Stimulated activated CD4-positive, alpha-beta T cell treated with anti-CD3 and anti-CD28 coated beads, TNF-alpha, amount 100 ng/mL, for 48 hours (primary cell): ENCODE results near the gene SENP8.
A peak's percentile ranks its signal among the peaks of the same experiment; 100 is the strongest.

Experiments used
- DNase-seq, 3 donors: peaks; one replicate each; pipeline ENCODE4 v3.0.0-alpha.2; 2020; ENCODE audit warnings: low read depth in 3 of 3

SENP8 gene

DNA sequence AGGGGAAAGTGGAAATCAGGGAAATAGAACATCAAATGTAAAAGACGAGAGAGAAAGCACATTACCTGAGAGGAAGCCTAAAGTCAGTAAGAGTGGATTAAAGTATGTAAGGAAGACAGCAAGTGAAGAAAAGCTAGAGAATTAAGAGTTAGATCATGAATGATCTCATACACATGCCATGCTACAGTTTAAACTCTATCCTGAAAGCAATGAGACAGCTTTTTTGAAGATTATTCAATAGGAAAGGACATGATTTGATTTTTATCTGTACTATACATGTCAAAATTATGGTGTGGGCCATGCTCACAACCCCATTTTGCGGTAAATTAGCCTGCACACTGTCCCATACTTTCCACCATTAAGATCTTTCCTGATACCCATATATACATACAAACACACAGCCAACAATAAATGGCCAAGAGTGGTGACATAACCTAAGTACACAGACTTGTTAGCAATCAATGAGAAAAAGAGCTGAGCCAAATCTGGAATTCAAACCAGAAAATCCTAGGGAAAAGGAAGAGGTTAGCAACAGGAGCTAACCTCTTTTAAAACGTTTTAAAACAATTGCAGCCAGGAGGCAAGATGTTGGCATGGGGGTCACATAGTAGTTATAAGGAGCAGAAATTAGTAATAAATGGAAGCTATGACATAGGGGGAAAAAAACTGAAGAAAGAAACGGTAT lies 4.7 kb upstream of the SENP8 start:
- DNase-seq, result no peak

DNA sequence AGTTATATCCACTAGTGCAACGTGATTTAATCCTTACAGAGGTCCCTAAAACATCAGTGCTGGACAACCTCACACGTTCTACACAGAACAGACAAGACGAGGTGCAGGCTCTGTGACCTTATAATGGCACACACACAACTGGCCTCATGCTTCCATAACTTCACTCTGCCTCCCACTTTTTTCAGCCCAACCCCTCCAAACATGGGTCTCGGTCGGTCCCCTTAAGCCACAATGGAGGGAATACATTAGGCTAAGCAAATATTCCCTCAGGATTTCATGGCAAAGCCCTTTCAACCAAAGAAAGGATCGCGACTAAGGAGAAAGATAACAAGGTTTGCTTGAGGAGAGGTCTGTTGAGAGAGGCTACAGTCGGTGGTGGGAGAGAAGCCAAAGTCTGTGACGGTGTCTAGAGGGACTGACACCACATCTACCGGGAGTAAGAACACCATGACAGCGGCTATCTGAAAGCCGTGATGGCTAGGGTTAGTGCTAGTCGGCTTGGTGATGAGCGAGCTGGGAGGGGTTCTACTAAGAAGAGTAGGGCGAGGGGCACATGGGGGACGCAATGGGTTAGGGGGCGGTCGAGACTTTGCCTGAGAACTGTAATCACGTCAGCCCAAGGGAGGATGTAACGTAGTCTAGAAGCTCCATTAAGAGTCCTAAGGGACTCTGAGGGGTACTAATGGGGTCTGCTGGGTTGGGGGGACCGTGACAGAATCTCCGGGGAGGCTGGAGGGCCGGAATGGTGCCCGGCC lies 1.3 kb upstream of the SENP8 start:
- DNase-seq, result peak in 1 of 3 donors; percentile 7

DNA sequence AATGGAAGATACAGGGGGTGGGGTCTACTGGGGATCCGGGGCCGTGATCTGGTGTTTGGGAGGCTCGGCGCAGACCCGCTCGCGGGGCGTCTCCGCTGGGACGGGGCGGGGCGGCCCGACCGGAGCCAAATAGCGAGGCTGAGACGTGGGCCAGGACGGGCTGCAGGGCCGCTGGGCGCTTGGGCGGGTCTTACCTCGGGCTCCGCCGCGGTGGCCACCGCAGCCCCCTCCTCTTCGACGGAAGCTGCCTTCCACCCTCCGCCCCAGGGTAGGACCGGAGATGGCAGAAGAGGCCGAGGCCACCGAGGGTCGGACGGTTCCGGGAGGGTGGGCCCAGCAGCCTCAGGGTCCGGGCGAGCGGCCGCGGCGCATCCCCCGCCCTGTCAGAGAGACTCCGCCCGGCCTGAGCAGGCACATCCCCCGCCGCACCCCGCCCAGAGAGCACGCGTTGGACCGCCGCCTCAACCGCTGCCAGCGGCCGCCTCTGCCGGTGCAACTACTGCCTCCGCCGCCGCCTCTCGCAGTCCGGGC lies 652 bp upstream of the SENP8 start:
- peak; percentile 48 to 68 (median 60) for DNase-seq

DNA sequence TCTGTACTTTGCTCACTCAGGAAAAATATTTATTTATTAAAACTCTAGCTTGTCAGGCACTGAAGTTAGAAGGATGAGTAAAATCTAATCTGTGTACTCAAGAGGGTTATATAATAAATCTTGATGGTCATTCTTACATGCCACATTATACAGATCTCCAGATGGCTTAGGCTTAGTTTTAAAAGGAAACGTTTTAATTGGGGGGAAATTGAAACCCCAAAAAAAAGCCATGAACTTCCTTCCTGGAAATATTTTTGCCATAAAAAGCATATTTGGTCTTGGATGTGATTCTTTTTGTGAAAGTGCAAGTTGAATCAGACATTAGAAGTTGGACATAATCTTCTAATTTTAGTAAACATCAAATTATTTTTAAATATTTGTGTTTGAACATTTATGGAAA lies 6.0 kb downstream of the SENP8 start:
- no peak for DNase-seq

DNA sequence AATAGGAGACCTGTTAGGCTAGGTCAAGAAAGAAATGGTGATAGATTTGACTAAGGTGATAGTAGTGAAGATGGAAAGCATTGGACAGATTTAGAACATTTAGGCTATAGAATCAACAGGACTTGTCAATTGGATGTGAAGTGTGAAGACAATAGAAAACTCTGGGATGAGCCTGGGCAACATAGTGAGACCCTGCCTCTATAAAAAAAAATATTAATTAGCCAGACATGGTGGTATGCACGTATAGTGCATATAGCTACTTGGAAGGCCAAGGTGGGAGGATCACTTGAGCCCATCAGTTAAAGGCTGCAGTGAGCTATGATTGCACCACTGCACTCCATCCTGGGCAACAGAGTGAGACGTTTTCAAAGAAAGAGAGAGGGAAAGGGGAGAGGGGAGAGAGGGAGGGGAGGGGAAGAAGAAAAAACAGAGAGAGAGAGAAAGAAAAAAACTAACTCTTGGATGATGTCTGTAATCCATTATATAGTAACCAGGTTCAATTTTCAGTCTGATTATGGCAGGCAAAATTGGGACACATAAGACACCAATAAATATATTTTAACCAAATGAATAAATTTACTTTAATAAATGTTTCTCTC lies 9.6 kb downstream of the SENP8 start:
- DNase-seq, result no peak

DNA sequence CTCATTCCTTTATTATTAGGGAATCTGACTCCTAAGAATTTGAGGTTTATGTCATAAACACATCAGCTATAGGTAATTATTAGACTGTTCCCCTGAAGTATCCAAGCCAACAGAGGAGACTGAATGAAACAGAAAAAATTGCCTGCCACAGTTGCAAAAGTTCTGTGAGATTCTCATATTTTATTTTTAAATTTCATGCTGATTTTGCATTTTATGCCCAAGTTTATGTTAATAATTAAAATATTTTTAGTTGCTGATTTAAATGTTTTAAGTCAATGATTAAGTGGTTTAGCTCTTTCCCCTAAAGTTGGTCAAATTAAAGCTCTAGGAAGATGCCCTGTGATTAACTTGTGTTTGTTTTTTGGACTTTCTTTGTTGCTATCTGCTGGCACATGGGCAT lies 10.2 kb downstream of the SENP8 start:
- DNase-seq, result no peak

DNA sequence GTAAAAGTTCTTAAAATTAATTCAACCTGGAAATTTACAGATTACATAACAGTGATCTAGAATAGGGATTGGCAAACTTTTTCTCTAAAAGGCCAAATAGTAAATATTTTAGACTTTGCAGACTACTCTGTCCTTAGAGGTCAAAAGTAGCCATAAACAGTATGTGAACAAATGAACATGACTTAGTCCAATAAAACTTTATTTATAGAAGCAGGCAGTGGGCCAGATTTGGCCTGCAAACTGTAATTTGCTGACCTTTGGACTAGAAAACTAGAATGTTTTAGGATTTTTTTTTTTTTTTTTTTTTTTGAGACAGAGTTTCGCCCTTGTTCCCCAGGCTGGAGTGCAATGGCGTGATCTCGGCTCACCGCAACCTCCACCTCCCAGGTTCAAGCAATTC lies 12.1 kb downstream of the SENP8 start:
- DNase-seq, result no peak

DNA sequence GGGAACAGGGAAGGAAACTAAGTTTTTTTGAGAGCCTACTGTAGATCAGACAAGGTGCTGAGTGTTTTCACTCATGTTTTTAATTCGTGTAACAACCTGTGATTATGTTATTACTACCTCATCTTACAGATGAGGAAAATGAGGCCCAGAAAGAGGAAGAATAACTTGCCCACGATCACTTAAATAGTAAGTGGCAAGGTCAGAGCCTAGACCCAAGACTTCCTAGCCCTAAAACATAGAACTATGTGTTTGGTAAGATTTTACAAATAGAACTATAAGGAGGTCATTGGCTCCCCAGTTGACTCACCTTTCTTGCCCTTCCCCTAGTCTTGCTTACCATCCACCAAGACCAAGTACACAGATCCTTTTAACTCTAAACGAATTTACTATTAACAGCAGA lies 13.7 kb downstream of the SENP8 start:
- DNase-seq, result no peak

DNA sequence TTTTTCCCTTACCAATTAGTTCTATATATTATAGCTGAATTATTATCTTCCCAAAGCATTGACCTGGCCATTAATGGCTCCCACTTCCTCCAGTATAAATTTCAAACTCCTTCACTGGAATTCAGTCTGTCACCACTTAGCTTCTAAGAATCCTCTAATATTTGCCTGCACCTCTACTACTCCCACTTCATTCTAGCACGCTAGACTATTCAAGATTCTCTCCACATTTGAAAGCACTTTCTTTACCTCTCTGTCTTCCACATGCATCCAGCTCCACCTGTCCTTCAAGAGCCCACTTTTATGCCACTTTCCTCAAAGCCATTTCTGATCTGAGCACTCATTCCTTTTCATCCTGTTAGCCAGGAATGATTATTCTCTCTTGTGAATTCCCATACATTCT lies 15.0 kb downstream of the SENP8 start:
- no peak for DNase-seq

DNA sequence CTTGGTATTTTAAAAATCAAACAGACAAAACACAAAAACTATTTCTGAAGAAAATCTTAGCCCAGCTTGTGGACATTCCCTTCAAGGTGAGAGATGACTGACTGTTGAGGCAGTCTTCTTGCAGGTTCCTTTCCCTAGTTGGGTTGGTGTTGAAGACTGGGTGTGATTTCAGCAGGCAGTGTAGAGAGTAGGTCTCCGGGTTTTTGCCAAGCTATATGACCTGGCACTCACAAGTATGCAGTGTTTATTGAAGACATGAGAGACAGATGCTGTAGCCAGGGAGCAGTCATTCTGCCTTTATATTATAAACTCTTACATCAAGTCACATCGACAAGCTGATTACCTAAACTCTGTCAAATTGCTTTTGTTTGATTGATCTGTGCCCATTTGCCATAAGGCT lies 17.5 kb downstream of the SENP8 start:
- no peak for DNase-seq

DNA sequence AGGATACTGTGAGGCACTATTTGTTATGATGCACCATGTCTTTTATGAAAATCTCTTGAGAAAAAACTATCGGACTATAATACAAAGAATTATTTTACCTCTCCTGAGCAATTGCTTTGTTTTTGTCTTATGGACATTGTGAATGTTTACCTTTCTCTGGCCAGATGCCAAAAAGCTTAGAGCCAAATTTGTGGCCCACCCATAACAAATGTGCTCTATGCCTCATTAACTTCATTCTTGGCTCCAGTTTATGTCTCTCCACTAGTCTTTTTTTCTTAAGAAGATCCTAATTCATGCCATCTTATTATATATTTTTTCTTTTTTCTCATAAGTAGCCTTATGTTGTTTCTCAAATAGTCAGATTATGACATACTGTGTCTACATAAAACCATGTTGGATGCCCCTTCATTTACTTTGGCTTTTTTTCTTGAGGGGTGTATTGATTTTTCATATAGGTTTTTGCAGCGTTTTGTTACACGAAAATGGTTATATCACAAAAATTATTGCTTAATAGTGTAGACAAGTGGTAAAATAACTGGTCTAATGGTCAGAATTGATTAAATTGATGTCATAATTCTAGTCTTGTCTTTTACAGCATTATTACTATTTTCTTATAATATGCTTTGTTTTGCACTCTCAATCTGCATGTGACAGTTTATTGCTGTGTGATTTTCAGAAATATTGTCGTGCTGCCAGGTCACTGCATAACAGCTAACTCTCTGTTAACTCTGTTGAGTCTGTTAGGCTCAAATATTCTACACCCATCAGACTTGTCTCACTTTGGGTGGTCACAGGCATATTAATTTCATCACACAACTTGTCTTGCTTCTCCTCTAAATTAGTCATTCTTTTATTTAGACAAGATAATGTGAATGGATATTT lies 18.2 kb downstream of the SENP8 start:
- no peak for DNase-seq

DNA sequence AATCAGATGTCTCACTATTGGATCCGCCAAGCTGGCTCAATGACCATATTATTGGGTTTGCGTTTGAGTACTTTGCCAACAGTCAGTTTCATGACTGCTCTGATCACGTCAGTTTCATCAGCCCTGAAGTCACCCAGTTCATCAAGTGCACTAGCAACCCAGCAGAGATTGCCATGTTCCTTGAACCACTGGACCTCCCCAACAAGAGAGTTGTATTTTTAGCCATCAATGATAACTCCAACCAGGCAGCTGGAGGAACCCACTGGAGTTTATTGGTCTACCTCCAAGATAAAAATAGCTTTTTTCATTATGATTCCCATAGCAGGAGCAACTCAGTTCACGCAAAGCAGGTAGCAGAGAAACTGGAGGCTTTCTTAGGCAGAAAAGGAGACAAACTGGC lies 21.5 kb downstream of the SENP8 start:
- DNase-seq, result no peak

DNA sequence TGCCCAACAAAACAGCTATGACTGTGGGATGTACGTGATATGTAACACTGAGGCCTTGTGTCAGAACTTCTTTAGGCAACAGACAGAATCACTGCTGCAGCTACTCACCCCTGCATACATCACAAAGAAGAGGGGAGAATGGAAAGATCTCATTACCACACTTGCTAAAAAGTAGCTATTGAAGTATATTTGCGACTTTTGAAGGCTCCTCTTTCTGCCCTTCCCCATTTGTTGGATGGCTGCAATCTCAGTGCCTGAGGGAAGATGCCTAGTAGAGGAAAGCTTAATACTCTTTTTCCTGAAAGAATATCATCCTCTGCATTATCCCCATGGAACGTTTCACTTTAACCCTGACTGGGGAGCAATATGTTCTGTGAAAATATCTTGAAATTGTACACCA lies 21.9 kb downstream of the SENP8 start:
- DNase-seq, result no peak

DNA sequence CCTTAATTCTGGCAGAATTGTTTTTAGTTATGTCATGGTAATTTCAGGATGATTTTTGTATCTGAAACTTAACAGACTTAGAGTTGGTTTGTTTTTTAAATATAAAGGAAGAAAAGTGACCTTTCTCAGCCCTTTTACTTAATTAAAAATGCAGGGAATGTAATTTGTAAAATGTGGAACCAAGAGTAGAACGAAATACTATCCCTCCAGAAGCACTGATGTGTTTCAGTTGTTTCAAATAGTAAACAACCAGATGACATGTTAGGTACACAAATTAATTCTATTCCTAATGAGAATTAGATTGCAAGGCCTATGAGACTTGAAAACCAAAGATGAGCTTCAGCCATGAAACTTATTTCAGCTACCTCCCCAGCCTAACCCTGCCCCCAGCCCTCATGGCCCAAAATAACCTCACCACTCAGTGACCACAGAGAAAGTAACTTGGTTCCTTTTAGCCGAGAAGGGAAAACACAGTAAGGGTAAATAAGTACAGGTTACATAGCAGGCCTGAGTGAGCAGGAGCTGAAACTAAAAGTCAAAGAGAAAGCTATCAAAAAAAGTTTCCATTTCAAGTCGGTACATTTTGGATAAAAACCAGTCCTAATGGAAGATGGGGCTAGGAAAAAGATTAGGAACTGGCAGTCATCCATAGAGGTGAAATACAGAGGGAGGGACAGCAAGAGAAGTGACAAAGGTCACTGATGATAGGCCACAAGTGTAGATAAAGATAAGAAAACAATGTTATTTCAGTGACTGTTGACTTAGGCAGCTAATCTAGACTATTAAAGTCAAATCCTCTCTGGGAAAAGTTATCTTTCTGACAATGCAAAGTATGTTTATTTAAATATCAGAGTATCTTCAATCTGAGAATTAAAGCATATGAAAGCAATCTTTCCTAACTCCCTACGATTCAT lies 23.2 kb downstream of the SENP8 start:
- no peak for DNase-seq

DNA sequence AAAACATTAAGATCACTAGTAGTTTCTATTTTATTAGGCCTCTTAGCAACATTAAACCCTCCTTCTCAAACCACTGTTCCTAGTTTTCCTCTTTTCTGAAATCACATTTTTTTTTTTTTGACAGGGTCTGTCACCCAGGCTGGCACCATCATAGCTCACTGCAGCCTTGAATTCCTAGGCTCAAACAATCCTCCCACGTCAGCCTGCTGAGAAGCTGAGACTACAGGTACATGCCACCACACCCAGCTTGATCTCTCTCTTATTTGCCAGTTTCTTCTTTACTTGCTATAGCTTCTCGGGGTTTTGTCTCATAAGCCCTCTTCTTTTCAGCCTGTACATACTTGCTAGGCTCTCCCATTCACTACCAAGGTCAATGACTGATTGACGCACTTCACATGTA lies 28.0 kb downstream of the SENP8 start:
- DNase-seq, result no peak

DNA sequence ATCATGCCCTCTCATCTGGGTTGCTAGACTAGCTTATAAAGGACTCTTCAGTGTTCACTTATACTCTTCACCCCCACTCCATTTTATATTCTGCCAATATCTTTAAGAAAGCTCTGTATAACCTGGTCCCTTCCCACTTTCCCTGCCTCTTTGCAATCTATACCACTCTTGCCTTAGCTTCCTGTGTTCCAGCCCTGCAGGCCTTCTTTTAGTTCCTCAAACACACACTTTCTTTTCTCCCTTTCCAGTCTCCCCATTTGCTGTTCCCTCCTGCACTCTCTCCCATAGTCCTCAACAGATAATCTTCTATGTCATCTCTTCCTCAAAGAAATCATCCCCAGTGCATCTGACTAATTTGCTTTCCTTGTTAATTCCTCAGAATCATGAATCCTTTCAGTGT lies 28.7 kb downstream of the SENP8 start:
- DNase-seq, result no peak

DNA sequence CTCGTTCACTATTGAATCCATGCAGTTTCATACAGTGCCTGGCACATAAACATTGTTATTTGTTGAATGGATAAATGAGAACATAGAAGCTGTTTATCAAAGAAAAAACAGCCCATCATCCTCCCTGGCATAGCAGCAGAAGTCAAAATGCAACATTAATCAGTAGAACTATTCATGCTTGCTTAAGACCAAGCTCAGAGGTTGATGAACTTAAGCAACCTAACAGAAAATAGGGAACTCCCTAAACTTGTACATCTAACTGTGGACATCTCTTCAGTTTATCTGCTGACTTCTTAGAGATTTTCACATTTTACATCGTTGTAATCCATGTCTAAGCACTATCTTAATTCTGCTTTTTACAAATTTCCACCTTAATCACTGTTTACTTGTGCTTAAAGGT lies 29.2 kb downstream of the SENP8 start:
- DNase-seq, result no peak

DNA sequence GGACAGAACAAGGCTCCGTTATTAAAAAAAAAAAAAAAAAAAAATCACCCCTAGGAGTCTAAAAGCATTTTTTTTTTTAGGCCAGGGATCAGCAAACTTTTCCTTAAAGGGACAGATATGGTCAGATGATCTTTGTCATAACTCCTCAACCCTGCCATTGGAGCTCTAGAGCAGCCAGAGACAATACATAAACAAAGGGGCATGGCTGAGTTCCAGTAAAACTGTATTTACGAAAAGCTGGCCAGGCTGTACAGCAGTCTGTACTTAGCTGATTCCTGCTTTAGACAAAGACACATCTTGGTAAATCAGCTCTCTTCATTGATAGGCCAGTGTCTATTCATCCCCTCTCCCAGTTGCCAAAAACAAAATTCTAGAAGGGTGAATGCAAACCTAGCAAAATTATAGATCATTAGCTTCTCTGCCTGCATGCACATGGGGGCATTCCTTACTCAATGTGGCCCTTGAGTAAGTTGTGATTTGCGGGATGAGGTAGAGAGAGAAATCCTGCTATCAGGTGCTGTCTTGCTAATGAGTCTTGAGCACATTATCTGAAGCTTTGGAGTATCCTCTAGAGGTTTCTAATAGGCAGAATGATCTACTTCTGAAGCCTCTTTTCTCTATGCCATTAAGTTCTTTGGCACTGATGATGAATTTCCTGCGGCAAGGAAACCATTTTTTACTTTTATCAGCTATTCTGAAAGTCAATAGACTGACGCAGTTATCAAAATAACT lies 35.2 kb downstream of the SENP8 start:
- DNase-seq, result no peak

DNA sequence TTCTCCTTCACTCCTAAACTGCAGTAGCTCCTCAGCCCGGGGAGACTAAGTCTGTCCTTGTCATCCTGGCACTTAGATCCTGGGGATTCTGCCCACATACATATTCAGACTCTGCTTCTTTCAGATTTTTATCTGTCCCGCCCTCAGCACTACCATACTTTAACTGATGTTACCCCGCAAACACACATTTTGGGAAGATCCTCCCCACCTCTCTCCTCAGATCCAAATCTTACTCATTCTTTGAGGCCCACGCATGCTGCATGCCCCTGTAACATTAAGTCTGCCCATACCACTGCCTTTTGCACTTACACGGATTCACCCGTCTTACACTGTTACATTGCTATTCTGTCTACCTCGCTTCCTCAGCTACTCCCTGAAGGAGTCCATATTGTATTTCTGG lies 36.1 kb downstream of the SENP8 start:
- no peak for DNase-seq

DNA sequence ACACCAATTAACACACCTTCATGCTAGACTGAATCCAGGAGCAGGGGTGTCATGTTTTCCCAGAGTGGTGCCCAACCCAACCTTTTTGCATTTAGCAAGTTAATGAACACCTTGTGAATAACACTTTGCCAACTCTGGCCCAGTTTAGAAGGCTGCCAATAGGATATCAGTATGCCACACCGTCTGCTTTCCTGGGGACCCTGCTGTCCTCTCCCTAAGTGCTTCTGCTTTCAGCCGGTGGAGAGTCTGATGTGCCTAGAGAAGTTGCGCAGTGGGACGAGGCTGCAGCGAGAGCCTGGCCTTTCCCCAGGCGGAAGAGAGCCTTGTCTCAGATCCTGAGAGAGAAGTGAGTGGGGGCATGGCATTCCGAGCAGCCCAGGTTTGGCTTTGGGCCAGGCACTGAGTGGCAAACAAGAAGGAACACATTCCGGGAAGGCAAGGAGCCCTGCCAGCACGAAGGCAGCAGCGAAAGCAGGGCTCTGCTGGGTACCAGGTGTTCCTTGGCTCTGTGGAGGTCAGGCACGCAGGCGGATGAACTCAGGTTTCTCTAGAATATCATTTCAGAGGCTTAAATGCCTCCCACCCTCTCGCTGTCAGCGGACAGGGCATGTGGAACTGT lies 36.9 kb downstream of the SENP8 start:
- no peak for DNase-seq
